Neural crest cell (in vitro differentiated cells): ENCODE measurements around the gene PPARA. TPM values are rescaled to one million over a fixed set of nuclear protein-coding genes. Genes with fewer than 3 reads are reported as not detected.
"Not testable (repeated sequence)": the region's sequence is repeated elsewhere in the genome, so short reads cannot be mapped to it uniquely, and the experiment has no call there.

Experiments
- DNase-seq: peaks from one replicate; pipeline ENCODE4 v3.0.0; 2021; ENCODE audit warnings: low read depth, mixed read lengths, low spot score
- H3K27ac Mint-ChIP-seq: one replicate; pipeline ENCODE4 v1.8.0; 2021; ENCODE audit warnings: mild to moderate bottlenecking, mixed read lengths; ENCODE audit not compliant: unreplicated experiment
- H3K27me3 Mint-ChIP-seq: 2 replicates; pipeline ENCODE4 v1.8.0; 2021; ENCODE audit warnings: low read depth, mild to moderate bottlenecking, mixed read lengths
- H3K36me3 Mint-ChIP-seq: 2 replicates; pipeline ENCODE4 v1.8.0; 2021; ENCODE audit warnings: low read depth, mild to moderate bottlenecking, mixed read lengths
- H3K4me1 Mint-ChIP-seq: 2 replicates; pipeline ENCODE4 v1.8.0; 2021; ENCODE audit warnings: mixed read lengths
- H3K4me3 Mint-ChIP-seq: one replicate; pipeline ENCODE4 v1.8.0; 2021; ENCODE audit warnings: mild to moderate bottlenecking, mixed read lengths
- H3K9me3 Mint-ChIP-seq: 2 replicates; pipeline ENCODE4 v1.8.0; 2021; ENCODE audit warnings: mixed read lengths
- total RNA-seq: library from RNA; stranded (reverse); gene quantifications from 2 replicates; pipeline ENCODE4 v1.2.1, GENCODE V29; 2021
- TF ChIP-seq, protein P1 (sequence below): fragments of 200-600 bp; sonication (generic); conservative IDR thresholded peaks from 2 replicates; pipeline ENCODE4 v1.5.0; 2021; ENCODE audit warnings: antibody characterized with exemption, mild to moderate bottlenecking

PPARA gene
- total RNA-seq, 1 donor from 2014 or later: 15.6 TPM

DNA sequence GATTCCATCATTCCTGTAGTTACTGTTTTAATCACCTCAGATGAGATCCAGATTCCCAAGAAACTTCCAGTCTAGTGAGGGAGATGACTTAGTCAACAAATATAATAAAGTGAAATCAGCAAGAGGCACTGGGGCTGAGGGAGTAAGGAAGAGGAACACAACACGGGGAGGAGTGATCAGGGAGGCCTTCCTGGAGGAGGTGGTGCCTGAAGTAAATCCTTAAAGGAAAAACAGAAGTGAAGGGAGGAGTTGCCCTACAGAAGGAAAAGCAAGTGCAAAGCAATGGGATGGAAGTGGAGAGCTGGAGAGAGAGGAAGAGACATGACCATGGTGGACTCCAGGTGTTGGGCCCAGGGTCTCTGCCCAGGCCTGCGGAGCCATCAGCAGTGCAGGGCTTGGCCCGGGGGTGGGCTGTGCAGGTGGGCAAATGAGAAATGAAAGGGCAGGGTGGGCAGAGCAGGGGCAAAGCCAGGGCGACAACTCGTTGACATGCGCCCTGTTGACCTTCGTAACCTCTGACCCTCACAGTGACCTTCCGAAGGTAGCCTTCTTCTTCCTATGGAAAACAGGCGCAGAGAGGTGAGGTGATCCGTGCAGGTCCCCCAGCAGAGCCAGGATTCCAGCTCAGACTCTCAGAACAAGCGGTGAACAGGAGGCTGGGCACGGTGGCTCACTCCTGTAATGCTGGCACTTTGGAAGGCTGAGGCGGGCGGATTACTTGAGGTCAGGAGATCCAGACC, 12.1 kb upstream of the PPARA start:
- H3K27ac Mint-ChIP-seq: no peak overlapping the region

DNA sequence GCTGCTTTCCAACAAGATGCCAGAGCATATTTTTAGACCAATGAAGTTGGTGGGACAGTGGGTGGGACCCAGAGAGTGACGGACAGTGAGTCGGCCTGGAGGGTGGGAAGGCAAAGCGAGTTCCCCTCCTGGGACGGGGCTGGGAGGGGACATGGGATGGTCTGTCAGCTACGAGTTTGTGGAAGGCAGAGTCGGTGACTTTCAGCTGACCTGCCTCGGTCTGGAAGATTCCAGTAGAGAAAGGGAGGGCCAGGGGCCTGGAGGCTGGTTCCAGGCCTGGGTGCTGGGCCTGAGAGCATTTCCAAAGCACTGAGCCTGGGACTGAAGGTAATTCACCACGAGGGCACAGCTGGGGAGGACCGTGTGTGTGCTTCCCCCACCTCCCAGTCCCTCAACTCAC, 10.9 kb upstream of the PPARA start:
- H3K27me3 Mint-ChIP-seq, H3K27ac Mint-ChIP-seq, H3K36me3 Mint-ChIP-seq, H3K9me3 Mint-ChIP-seq, DNase-seq, H3K4me3 Mint-ChIP-seq: not testable (repeated sequence)
- H3K4me1 Mint-ChIP-seq: peaks cover 25% of the 10 kb centered on the region

More for the DNA sequence above, 12.1 kb upstream of the PPARA start:
- TF ChIP-seq, protein P1, sequence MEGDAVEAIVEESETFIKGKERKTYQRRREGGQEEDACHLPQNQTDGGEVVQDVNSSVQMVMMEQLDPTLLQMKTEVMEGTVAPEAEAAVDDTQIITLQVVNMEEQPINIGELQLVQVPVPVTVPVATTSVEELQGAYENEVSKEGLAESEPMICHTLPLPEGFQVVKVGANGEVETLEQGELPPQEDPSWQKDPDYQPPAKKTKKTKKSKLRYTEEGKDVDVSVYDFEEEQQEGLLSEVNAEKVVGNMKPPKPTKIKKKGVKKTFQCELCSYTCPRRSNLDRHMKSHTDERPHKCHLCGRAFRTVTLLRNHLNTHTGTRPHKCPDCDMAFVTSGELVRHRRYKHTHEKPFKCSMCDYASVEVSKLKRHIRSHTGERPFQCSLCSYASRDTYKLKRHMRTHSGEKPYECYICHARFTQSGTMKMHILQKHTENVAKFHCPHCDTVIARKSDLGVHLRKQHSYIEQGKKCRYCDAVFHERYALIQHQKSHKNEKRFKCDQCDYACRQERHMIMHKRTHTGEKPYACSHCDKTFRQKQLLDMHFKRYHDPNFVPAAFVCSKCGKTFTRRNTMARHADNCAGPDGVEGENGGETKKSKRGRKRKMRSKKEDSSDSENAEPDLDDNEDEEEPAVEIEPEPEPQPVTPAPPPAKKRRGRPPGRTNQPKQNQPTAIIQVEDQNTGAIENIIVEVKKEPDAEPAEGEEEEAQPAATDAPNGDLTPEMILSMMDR: no peak
- Mint-ChIP-seq H3K4me3 (no peak overlapping the region), H3K27me3 (no peaks in the 10 kb centered on the region), H3K4me1 (peaks cover 25% of the 10 kb centered on the region), H3K36me3 (no peaks in the 10 kb centered on the region), H3K9me3 (no peaks in the 10 kb centered on the region)
- DNase-seq: no peak

DNA sequence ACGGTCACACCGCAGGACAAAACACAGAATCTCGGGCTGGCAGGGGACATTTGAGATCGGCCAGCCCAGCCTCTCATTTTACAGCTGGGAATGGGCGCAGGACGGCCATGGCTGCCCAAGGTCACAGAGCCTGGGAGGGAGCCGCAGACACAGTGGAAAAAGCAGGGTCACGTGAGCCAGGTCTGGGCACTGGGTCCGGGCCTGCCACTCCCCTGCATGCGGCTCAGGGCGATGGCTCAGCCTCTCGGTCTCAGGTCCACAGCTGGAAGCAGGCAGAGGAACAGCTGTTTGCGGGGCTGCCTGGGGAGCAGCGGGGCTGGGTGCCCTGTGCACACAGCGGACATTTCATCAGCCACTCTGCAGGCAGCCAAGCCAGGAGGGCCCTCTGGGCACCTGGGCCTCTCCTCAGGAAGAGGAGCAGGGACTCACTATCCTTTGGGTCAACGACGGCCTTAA, 10.4 kb upstream of the PPARA start:
- DNase-seq: no peak

DNA sequence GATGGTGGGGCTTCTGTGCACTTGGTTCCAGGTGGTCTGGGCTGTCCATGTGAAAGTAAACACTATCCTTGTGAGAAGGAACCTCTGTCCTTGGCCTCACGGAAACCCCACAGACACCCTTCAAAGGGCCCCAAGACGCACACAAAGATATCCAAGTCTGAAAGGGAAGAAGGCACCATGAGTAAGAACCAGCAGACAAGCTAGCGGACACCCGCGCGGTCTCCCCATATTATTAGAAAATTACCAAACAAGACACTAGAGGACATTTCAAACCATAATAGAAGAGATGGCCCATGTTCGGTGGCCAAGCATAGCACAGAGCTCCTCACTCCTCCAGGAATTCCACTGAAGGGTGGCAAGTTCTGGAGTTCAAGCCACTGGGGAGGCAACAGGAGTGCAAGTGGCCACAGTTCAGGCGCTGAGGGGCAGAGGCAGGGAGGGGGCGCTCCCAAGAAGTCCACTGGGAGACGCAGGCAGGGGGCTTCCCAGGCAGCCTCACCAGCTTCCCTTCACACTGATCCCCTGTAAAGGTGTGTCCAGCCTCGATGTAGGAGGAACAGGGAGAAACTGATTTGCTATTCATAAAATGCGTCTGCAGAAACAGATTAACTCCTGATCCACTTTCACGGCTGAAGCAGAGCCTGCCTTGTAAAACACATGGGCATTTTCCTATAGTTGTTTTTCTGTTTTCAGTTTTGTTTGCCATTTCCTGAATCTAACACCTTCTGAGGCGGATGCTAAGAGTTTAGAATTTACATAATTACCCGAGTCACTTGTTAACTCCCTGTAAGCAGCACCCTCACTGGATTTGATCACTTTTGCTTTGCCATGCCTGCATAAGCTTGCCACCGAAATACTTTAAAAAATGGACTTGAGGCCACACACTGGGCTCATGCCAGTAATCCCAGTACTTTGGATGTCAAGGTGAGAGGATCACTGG, 9.1 kb upstream of the PPARA start:
- peaks cover 11% of the 10 kb centered on the region for H3K4me1 Mint-ChIP-seq
- TF ChIP-seq, protein P1: no peak
- H3K4me3 Mint-ChIP-seq: no peak overlapping the region
- no peaks in the 10 kb centered on the region for H3K36me3 Mint-ChIP-seq
- DNase-seq: no peak
- peaks cover 8% of the 10 kb centered on the region for H3K27me3 Mint-ChIP-seq
- H3K9me3 Mint-ChIP-seq: no peaks in the 10 kb centered on the region
- H3K27ac Mint-ChIP-seq: no peak overlapping the region

More for the DNA sequence above, 10.4 kb upstream of the PPARA start:
- H3K27ac Mint-ChIP-seq: no peak overlapping the region
- H3K4me3 Mint-ChIP-seq: no peak overlapping the region
- H3K9me3 Mint-ChIP-seq: no peaks in the 10 kb centered on the region
- no peaks in the 10 kb centered on the region for H3K36me3 Mint-ChIP-seq
- peaks cover 24% of the 10 kb centered on the region for H3K4me1 Mint-ChIP-seq
- TF ChIP-seq, protein P1: no peak
- H3K27me3 Mint-ChIP-seq: peaks cover under 1% of the 10 kb centered on the region

DNA sequence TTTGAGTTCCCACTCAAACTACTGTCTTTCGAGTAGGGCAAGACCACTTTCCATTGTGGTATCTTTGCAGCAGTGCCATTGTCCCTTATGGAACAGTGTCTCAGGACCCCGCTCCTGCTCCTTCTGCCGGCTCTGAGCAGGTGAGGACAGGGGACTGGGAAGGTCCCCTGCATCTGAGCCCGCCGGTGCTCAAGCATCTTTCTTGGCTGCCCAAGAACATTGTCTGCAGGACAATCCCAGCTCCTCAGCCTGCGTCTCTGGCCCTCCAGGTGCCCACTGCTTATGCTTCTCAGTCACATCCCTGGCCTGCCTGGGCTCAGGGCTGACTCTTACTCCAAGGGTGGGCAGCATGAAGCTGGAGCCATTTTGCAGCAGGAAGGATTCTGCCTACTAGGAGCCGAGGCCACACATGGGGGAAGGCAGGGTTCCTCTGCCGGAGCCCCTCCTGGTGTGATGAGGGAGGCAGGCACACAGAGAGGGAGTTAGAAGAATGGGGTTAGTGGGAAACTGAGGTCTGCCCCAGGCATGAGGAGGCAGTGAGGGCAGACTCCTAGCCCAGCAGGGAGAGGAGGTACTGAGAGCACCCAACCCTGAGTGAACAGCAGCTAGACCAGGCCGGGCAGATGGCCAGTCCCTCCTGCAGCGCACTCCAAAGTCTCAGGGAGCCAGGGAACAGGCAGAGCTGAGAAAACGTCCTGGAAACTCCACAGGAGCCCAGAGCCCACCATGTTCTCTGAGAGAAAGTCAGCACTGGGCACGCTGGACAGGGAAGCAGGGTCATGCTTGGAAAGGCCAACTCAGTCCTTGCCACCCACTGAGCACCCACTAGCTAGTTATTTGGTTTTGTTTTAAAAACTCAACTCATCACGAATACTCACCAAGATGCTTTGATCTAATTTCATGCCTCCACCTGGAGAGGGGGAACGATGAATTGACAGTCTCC, 7.5 kb upstream of the PPARA start:
- TF ChIP-seq, protein P1: no peak

More for the DNA sequence above, 7.5 kb upstream of the PPARA start:
- Mint-ChIP-seq H3K27ac (no peak overlapping the region), H3K27me3 (peaks cover 24% of the 10 kb centered on the region), H3K9me3 (no peaks in the 10 kb centered on the region), H3K4me3 (no peak overlapping the region), H3K4me1 (peaks cover 2% of the 10 kb centered on the region), H3K36me3 (no peaks in the 10 kb centered on the region)
- DNase-seq: no peak
